GM12892 (cell line): ENCODE results near the gene IL32.
"Not testable (repeated sequence)": the region's sequence is repeated elsewhere in the genome, so short reads cannot be mapped to it uniquely, and the experiment has no call there.

Experiments
- DNase-seq: peaks from one replicate; pipeline ENCODE4 v3.0.0; 2011; ENCODE audit not compliant: insufficient read length
- FAIRE-seq: peaks from 2 replicates; lab custom pipeline; 2011; peaks lifted over from hg19 to GRCh38; lab: Jason Lieb, UNC
- POLR2A ChIP-seq: IDR thresholded peaks from 2 replicates; pipeline ENCODE4 v1.6.1; 2011; ENCODE audit warnings: low read depth, low read length, control low read depth
- POLR2AphosphoS5 ChIP-seq: IDR thresholded peaks from 2 replicates; pipeline ENCODE4 v1.6.1; 2011; ENCODE audit warnings: low read depth, low read length, control low read depth
- TAF1 ChIP-seq: IDR thresholded peaks from 2 replicates; pipeline ENCODE4 v1.6.1; 2011; ENCODE audit warnings: low read depth, mild to moderate bottlenecking, control low read depth, low read length, borderline replicate concordance

Gene IL32

DNA sequence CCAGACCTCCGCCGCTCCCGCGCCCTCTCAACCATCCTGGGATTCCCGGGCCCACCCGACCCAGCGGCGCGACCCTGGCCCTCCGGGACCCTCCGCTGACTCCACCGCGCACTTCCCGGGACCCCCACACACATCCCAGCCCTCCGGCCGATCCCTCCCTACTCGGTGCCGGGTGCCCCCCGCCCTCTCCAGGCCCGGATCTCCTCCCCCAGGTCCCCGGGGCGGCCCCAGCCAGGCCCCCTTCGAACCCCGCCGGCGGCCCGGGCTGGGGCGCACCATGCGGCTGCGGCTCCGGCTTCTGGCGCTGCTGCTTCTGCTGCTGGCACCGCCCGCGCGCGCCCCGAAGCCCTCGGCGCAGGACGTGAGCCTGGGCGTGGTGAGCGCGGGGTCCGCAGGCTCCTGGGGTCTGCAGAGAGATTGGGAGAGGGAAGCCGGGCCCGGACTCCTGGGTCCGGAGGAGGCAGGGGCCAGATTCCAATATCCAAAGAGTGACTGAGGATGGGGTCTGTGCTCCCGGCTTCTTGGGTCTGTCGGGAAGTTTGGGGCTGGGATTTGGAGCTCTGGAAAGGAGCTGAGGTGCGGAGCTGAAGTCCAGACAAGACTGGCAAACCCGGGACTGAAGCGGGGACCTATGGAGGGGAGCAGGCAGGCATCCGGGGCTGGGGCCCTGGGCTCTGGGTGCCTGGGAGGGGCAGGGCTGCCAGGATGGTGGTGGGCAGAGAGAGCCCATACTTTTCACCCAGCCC is 18.6 kb upstream of the IL32 start:
- TF ChIP-seq POLR2A, result no peak
- TF ChIP-seq TAF1, result no peak
- TF ChIP-seq POLR2AphosphoS5, result no peak
- no peak for FAIRE-seq

GRCh38 chr16:3047387-3047720 is 18.1 kb upstream of the IL32 start:
- no peak for DNase-seq
- no peak for FAIRE-seq
- no peak for TF ChIP-seq POLR2AphosphoS5
- no peak for TF ChIP-seq TAF1
- no peak for TF ChIP-seq POLR2A

More for the DNA sequence above, 18.6 kb upstream of the IL32 start:
- no peak for DNase-seq

DNA sequence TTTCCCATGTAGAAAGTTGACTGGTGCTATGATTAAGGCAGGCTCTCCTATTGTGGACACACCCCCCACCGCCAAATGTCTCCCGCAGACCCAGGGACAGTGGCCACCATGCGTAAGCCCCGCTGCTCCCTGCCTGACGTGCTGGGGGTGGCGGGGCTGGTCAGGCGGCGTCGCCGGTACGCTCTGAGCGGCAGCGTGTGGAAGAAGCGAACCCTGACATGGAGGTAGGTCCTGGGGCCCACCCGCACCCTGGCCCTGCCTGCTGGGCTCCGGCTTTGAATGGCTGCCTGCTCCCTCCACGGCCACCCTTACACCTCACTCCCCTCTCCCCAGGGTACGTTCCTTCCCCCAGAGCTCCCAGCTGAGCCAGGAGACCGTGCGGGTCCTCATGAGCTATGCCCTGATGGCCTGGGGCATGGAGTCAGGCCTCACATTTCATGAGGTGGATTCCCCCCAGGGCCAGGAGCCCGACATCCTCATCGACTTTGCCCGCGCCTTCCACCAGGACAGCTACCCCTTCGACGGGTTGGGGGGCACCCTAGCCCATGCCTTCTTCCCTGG is 15.4 kb upstream of the IL32 start:
- no peak for TF ChIP-seq POLR2AphosphoS5
- no peak for TF ChIP-seq POLR2A
- no peak for TF ChIP-seq TAF1
- no peak for DNase-seq
- FAIRE-seq, result no peak

DNA sequence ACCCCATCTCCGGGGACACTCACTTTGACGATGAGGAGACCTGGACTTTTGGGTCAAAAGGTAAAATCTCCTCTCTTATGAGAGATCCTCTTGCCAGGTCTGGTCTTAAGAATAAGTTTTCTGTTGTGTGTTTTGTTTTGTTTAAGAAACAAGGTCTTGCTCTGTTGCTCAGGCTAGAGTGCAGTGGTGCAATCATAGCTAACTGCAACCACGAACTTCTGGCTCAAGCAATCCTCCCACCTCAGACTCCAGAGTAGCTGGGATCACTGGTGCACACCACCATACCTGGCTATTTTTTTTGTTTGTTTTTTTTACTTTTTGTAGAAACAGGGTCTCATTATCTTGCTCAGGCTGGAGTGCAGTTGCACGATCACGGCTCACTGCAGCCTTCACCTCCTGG is 15.0 kb upstream of the IL32 start:
- DNase-seq (no peak), FAIRE-seq (no peak)
- TF ChIP-seq POLR2A (no peak), TAF1 (no peak), POLR2AphosphoS5 (no peak)

DNA sequence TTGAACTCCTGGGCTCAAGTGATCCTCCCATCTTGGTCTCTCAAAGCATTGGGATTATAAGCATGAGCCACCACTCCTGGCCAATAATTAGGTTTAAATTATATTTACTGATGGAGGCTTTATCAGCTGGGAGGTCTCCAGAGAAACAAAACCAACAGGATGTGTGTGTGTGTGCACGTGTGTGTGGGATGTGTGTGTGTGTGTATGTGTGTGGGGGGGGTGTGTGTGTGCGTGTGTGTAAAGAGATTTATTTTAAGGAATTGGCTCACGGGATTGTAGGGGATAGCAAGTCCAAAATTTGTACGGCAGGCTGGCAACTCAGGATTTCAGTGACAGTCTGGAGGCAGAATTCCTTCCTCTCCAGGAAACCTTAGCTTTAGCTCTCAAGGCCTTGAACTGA is 14.4 kb upstream of the IL32 start:
- TF ChIP-seq TAF1 (no peak), POLR2A (no peak), POLR2AphosphoS5 (no peak)
- DNase-seq (no peak), FAIRE-seq (no peak)

DNA sequence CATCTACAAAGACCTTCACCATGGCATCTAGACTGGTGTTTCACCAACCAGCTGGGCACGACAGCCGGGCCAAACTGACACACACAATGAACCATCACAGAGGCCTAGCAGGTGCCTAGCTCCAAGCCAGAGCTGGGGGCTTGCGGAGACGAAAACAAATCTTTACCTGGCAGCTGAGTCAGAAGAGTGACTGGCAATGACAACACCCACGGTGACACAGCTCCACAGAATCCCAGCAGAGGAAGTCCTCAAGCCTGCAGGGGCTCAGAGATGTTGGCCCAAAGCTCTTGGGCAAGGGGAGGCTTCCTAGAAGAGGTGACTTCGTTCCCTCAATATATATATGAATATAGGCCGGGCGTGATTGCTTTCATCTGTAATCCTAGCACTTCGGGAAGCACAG is 13.9 kb upstream of the IL32 start:
- no peak for DNase-seq
- no peak for FAIRE-seq
- TF ChIP-seq POLR2AphosphoS5 (no peak), TAF1 (no peak), POLR2A (no peak)

GRCh38 chr16:3052571-3053329 is 12.7 kb upstream of the IL32 start:
- DNase-seq, result not testable (repeated sequence)
- peak; percentile 48 for FAIRE-seq

DNA sequence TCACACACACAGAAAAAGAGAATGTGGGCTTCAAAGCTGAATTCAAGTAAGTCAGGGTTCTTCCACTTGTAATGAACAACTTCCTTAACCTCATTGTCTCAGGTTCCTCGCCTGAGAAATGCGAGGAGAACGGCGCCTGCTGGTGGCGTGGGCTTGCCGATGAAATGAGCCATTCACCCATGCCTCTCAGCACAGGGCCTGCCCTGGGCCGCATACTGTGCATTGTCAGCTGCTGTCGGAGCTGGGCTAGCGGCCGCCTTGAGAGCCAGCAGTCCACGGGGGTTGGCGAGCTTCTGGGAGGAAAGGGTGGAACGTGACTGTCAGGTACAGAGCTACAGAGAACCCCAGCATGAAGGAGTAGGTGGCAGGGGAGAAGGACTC is 12.1 kb upstream of the IL32 start:
- DNase-seq, result not testable (repeated sequence)
- peak; percentile 96 for FAIRE-seq

DNA sequence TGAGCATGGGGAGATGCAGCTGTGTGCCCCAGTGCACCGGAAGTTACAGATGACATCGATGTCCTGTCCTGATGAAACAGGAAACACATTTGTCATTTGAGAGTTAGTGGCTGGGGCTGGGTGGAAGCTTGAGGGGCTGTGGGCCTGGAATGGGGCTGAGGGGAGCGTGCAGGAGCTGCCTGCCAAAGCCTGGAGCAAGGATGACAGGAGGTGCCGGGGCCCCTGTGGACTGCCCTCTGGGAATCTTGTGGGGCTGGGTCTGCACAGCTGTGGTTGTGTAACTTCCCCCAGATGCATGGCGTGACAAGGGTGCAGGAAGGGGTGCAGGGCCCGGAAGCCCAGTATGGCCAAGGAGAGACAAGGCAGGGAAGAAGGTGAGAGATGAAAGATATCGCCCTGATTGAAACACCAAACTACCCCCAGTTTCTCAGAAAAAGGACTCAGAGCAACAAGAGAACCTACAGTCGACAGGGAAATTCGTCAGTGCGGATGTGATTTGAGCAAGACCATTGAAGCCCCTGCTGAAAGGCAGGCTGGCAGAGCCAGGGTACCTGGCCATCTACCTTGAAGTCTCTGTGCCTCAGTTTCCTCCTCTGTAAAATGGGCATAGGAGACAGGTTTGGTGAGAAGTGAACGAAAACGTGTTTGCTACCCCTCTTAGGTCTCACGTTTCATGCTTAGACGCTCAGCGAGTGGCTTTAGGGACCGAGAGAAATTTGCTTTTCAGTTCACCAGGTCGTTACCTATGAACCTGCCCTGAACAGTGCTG is 10.3 kb upstream of the IL32 start:
- DNase-seq, result no peak
- FAIRE-seq, result peak; percentile 72
- no peak for TF ChIP-seq POLR2A
- no peak for TF ChIP-seq TAF1
- TF ChIP-seq POLR2AphosphoS5, result no peak

DNA sequence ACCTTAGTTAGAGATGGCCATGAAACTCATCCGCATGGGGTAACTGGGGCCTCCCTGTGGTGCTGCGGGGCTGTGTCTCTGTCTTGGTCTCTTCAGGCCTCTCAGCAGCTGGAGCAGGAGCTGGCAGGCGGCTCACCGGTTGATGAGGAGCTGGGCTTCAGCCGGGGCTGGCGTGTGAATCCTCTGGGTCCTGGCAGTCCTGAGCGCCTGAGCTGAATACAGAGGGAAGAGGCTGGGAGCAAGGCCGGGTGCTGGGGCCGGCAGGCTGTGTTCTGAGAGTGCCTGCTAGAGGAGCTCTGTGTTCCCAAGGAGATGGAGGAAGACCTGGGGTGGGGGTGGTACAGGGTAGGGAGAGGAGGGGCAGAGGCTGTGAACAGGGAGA is 9.7 kb upstream of the IL32 start:
- FAIRE-seq, result peak; percentile 5

GRCh38 chr16:3056336-3057180 is 8.9 kb upstream of the IL32 start:
- TF ChIP-seq POLR2AphosphoS5 (no peak), TAF1 (no peak), POLR2A (no peak)
- no peak for FAIRE-seq
- DNase-seq, result no peak

More for the DNA sequence above, 9.7 kb upstream of the IL32 start:
- DNase-seq, result not testable (repeated sequence)
